ENCODE measurements around the gene CCL4L2.

DNA sequence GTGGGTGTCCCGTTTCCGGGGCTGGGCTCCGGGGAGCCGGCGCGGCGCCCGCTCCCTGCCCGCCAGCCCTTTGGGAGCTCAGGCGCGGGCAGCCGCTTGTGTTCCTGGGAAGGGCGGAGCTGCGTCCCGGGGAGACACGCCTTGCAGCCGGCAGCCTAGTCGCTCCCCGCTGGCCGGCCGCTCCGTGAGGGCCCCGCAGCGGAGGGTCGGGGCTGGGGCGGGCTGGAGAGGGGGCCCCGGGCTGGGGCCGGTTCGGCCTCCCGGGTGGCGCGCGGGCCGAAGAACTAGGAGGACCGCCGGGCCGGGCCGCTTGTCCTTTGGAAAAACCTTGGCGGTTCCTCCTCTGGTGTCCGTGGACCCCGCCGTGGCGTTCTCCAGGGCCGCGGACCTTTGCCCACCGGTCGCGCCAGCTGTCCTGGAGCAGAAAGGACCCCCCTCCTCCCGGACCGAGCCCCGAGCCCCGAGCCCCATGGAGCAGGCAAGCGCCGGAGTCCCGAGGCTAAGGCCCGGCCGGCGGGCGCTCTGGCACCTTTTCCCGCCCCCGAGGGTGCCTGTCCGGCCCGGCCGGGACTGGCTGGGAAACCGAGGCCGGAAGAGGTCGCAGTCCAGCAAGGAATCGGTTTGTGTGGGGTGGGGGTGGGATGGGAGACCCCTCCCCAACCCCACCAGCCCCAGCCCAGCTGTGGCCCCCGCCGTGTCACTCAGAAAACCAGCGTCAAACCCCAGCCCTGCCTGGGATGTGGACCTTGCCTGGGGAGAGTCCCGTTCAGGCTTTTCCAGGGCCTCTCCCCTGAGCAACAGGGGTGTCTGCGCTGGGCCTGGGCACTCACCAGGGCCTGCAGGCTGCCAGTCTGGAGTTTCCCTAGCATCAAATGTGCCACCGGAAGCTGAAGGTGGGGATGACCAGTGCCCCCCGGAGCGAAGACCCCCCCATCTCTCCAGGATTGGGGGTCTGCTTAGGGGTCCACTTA lies 27.6 kb upstream of the CCL4L2 start:
- TF ChIP-seq, protein P1, sequence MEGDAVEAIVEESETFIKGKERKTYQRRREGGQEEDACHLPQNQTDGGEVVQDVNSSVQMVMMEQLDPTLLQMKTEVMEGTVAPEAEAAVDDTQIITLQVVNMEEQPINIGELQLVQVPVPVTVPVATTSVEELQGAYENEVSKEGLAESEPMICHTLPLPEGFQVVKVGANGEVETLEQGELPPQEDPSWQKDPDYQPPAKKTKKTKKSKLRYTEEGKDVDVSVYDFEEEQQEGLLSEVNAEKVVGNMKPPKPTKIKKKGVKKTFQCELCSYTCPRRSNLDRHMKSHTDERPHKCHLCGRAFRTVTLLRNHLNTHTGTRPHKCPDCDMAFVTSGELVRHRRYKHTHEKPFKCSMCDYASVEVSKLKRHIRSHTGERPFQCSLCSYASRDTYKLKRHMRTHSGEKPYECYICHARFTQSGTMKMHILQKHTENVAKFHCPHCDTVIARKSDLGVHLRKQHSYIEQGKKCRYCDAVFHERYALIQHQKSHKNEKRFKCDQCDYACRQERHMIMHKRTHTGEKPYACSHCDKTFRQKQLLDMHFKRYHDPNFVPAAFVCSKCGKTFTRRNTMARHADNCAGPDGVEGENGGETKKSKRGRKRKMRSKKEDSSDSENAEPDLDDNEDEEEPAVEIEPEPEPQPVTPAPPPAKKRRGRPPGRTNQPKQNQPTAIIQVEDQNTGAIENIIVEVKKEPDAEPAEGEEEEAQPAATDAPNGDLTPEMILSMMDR (conservative IDR thresholded peaks at IDR 0.05), result no peak
- 0 out of 2 replicates have a peak, but pooled peaks have one; percentile 12 for TF ChIP-seq ZFX (IDR thresholded peaks at IDR 0.05)

All from C4-2B (cell line).